Endothelial cell of umbilical vein (primary cell): Measurements from ENCODE around the gene NR4A3. TPM values are rescaled to one million over a fixed set of nuclear protein-coding genes. Genes with fewer than 3 reads are reported as not detected.

Experiments
- BruUV-seq: library from RNA; stranded (reverse); fragments of 400-500 nt; replicated peaks from 2 replicates; lab custom pipeline; 2021; lab: Mats Ljungman, UMichigan
- CTCF ChIA-PET: fragments of 300-600, 350-600 bp; sonication (Branson Sonifier 250); formaldehyde crosslinking; loops from one replicate; lab custom pipeline; 2021; ENCODE audit warnings: antibody characterized with exemption, inconsistent platforms; lab: Charles Lee
- POLR2A ChIA-PET: fragments of 300-600, 350-600 bp; sonication (Branson Sonifier 250); formaldehyde crosslinking; loops from one replicate; lab custom pipeline; 2021; ENCODE audit warnings: antibody characterized with exemption, inconsistent platforms; lab: Charles Lee
- DNase-seq: peaks from one replicate; pipeline ENCODE4 v3.0.0-alpha.2; 2011; ENCODE audit warnings: low read depth, low spot score
- FAIRE-seq: peaks from 2 replicates; lab custom pipeline; 2011; peaks lifted over from hg19 to GRCh38; lab: Jason Lieb, UNC
- H2AFZ ChIP-seq: 2 replicates; pipeline ENCODE4 v1.6.0; 2012; ENCODE audit warnings: low read depth, low read length, control low read depth, inconsistent platforms
- H3K27ac ChIP-seq: 2 replicates; pipeline ENCODE4 v1.5.1; 2011; ENCODE audit warnings: low read depth, mild to moderate bottlenecking, control low read depth, low read length, moderate library complexity; ENCODE audit not compliant: insufficient read depth
- H3K27me3 ChIP-seq, 2 experiments: 2 replicates each; pipeline versions ENCODE4 v1.6.0 to v1.6.1; 2011; ENCODE audit warnings: low read length in 2 of 2, mixed read lengths in 1 of 2; ENCODE audit not compliant: control insufficient read depth in 2 of 2, insufficient read depth in 2 of 2
- H3K36me3 ChIP-seq, 2 experiments: 2 replicates in 1 of 2; 3 replicates in 1 of 2; pipeline ENCODE4 v1.5.1; 2011; ENCODE audit warnings: low read length in 2 of 2, mild to moderate bottlenecking in 1 of 2, moderate library complexity in 1 of 2; ENCODE audit not compliant: control insufficient read depth in 2 of 2, insufficient read depth in 2 of 2; ENCODE audit errors: extremely low read depth in 1 of 2
- H3K4me1 ChIP-seq: 3 replicates; pipeline ENCODE4 v1.5.1; 2011; ENCODE audit warnings: mild to moderate bottlenecking, low read length; ENCODE audit not compliant: control insufficient read depth, insufficient read depth; ENCODE audit errors: extremely low read depth
- H3K4me2 ChIP-seq: 2 replicates; pipeline ENCODE4 v1.6.1; 2011; ENCODE audit warnings: low read length, control low read depth, mixed read lengths; ENCODE audit not compliant: insufficient read depth
- H3K4me3 ChIP-seq, 3 experiments: fragments of 200-600 bp in 1 of 3; sonication (generic), shearing (Covaris generic) in 1 of 3; replicated peaks in 1 of 3; 2 replicates each; pipeline ENCODE4 v1.5.1; 2011 to 2016; ENCODE audit warnings: control low read depth in 3 of 3, low read length in 3 of 3, mild to moderate bottlenecking in 2 of 3, inconsistent platforms in 1 of 3, low read depth in 1 of 3, moderate library complexity in 1 of 3; ENCODE audit not compliant: insufficient read depth in 1 of 3
- H3K79me2 ChIP-seq: 2 replicates; pipeline ENCODE4 v1.6.0; 2012; ENCODE audit warnings: low read length, inconsistent platforms; ENCODE audit not compliant: control insufficient read depth, insufficient read depth
- H3K9ac ChIP-seq: replicated peaks from 2 replicates; pipeline ENCODE3; 2011; ENCODE audit warnings: low read length, control low read depth; ENCODE audit not compliant: insufficient read depth; ENCODE audit errors: extremely low read depth
- H3K9me1 ChIP-seq: replicated peaks from 3 replicates; pipeline ENCODE4 v1.6.0; 2011; ENCODE audit warnings: mild to moderate bottlenecking, low read length; ENCODE audit not compliant: control insufficient read depth, insufficient read depth; ENCODE audit errors: extremely low read depth
- H3K9me3 ChIP-seq: replicated peaks from 2 replicates; pipeline ENCODE4 v1.5.1; 2012; ENCODE audit warnings: low read length, inconsistent platforms; ENCODE audit not compliant: control insufficient read depth, insufficient read depth
- H4K20me1 ChIP-seq: replicated peaks from 2 replicates; pipeline ENCODE3; 2011; ENCODE audit warnings: mild to moderate bottlenecking, low read length; ENCODE audit not compliant: control insufficient read depth, insufficient read depth; ENCODE audit errors: extremely low read depth
- EZH2 ChIP-seq: IDR thresholded peaks from 2 replicates; pipeline ENCODE4 v1.6.1; 2012; ENCODE audit warnings: borderline replicate concordance, low read depth, mild to moderate bottlenecking, moderate library complexity, low read length, inconsistent platforms; ENCODE audit not compliant: severe bottlenecking
- FOS ChIP-seq: IDR thresholded peaks from 2 replicates; pipeline ENCODE4 v1.6.1; 2011; ENCODE audit warnings: mild to moderate bottlenecking, low read length, moderate library complexity, borderline replicate concordance; ENCODE audit not compliant: insufficient read depth
- GATA2 ChIP-seq: IDR thresholded peaks from 2 replicates; pipeline ENCODE4 v1.7.0; 2011; ENCODE audit warnings: low read depth, mild to moderate bottlenecking, moderate library complexity, mixed read lengths, low read length; ENCODE audit not compliant: insufficient read length, insufficient read depth
- JUN ChIP-seq: IDR thresholded peaks from 2 replicates; pipeline ENCODE4 v1.6.1; 2011; ENCODE audit warnings: borderline replicate concordance, low read depth; ENCODE audit not compliant: insufficient read length, insufficient read depth
- MYC ChIP-seq: IDR thresholded peaks from one replicate; pipeline ENCODE4 v1.6.1; 2011; ENCODE audit warnings: mild to moderate bottlenecking, low read depth, low read length
- POLR2A ChIP-seq: IDR thresholded peaks from 2 replicates; pipeline ENCODE4 v1.6.1; 2012; ENCODE audit warnings: low read depth, mild to moderate bottlenecking, control low read depth, low read length
- POLR2AphosphoS5 ChIP-seq: IDR thresholded peaks from 2 replicates; pipeline ENCODE4 v1.6.1; 2012; ENCODE audit warnings: low read depth, mild to moderate bottlenecking, control low read depth, low read length, moderate library complexity; ENCODE audit not compliant: insufficient read depth
- dilution Hi-C: fragments of 300-500 bp; cut with MboI; formaldehyde crosslinking; loops from one replicate; pipeline ENCODE4 v1.15.0; 2019; ENCODE audit warnings: low sequenced_read_pairs; ENCODE audit not compliant: extremely low pct_ligation_motif_present
- intact Hi-C: fragments of 100-400 bp; cut with micrococcal nuclease; formaldehyde crosslinking; loops from one replicate; pipeline ENCODE4 v1.10.0; 2022
- polyA plus RNA-seq, 4 experiments: library from polyadenylated mRNA; depleted of rRNA in 3 of 4; stranded (reverse) in 3 of 4; unstranded in 1 of 4; fragments of >200 nt; gene quantifications; 2 replicates each; pipeline versions ENCODE4 v1.2.1 to v1.2.3, GENCODE V29; 2011 to 2012; ENCODE audit warnings: missing spikeins in 1 of 4
- total RNA-seq: library from RNA; stranded (reverse); gene quantifications from 2 replicates; pipeline ENCODE4 v1.2.3, GENCODE V29; 2021
- TF ChIP-seq, protein P1 (sequence below), 2 donors: IDR thresholded peaks; 1 replicate in 1 of 2; 2 replicates in 1 of 2; pipeline ENCODE4 v1.5.1; 2011; ENCODE audit warnings: low read length in 2 of 2, mild to moderate bottlenecking in 2 of 2, moderate library complexity in 2 of 2, control low read depth in 1 of 2, inconsistent platforms in 1 of 2, low read depth in 1 of 2; ENCODE audit not compliant: insufficient read depth in 1 of 2; ENCODE audit errors: extremely low read depth in 1 of 2
- TF ChIP-seq, protein P2 (sequence below): IDR thresholded peaks from 2 replicates; pipeline ENCODE4 v1.6.1; 2011; ENCODE audit not compliant: insufficient read depth, insufficient read length

NR4A3 gene
- total and polyA plus RNA-seq, 2 donors (not counting 3 experiments of a cell fraction or from before 2014, with no cell fraction given) = 0.11 to 0.22 TPM

DNA sequence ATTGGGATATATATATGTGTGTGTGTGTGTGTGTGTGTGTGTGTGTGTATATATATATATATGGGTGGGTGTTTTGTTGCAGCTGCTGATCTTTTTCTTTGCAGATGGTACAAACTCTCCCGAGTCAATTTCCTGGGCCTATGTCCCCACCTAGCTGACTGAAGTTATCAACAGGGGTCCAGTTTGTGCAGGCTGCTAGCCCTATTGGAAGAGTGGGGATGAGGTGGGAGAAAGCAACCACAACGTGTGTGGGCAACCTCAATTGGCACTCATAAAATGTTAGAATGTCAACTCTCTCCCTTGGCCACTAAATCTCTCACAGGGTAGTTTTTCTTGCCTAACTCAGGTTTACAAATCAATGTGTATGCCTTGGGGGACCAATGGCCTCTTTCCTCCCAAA is 5.6 kb downstream of the NR4A3 start:
- no peak overlapping the region for H3K9ac ChIP-seq
- H3K9me3 ChIP-seq = no peaks in the 10 kb centered on the region
- no peak overlapping the region for H2AFZ ChIP-seq
- no peaks in the 10 kb centered on the region for H3K9me1 ChIP-seq
- no peak overlapping the region for H3K4me3 ChIP-seq
- H3K27me3 ChIP-seq = peaks cover 54 to 72% of the 10 kb centered on the region in 2 experiments
- H3K27ac ChIP-seq = no peak overlapping the region
- ChIA-PET CTCF (interaction anchor here (0.6 kb wide), 1 partner anchor 562 kb away, joined by 3 read pairs; no protein-coding TSS in a partner anchor), POLR2A (no interaction called here)
- H3K79me2 ChIP-seq = no peaks in the 10 kb centered on the region
- H4K20me1 ChIP-seq = no peaks in the 10 kb centered on the region
- no TSS peak for BruUV-seq
- FAIRE-seq (no peak), DNase-seq (no peak)
- peaks cover 14% of the 10 kb centered on the region for H3K4me1 ChIP-seq
- intact Hi-C loops = no loop called here
- TF ChIP-seq POLR2AphosphoS5 (no peak), FOS (no peak), MYC (no peak), JUN (no peak), EZH2 (no peak), POLR2A (no peak), GATA2 (no peak)
- TF ChIP-seq, protein P1, sequence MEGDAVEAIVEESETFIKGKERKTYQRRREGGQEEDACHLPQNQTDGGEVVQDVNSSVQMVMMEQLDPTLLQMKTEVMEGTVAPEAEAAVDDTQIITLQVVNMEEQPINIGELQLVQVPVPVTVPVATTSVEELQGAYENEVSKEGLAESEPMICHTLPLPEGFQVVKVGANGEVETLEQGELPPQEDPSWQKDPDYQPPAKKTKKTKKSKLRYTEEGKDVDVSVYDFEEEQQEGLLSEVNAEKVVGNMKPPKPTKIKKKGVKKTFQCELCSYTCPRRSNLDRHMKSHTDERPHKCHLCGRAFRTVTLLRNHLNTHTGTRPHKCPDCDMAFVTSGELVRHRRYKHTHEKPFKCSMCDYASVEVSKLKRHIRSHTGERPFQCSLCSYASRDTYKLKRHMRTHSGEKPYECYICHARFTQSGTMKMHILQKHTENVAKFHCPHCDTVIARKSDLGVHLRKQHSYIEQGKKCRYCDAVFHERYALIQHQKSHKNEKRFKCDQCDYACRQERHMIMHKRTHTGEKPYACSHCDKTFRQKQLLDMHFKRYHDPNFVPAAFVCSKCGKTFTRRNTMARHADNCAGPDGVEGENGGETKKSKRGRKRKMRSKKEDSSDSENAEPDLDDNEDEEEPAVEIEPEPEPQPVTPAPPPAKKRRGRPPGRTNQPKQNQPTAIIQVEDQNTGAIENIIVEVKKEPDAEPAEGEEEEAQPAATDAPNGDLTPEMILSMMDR (IDR thresholded peaks at IDR 0.05; ENCODE audit: extremely low read depth in 1 of 2, insufficient read depth in 1 of 2, low read depth in 1 of 2, low read length in 2 of 2) = no peak
- TF ChIP-seq, protein P2, sequence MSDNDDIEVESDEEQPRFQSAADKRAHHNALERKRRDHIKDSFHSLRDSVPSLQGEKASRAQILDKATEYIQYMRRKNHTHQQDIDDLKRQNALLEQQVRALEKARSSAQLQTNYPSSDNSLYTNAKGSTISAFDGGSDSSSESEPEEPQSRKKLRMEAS = no peak
- dilution Hi-C loops = no loop called here
- no peaks in the 10 kb centered on the region for H3K36me3 ChIP-seq
- H3K4me2 ChIP-seq = no peak overlapping the region
